ENCODE results near the gene CLK3. TPM values are rescaled to one million over a fixed set of nuclear protein-coding genes. Genes with fewer than 3 reads are reported as not detected.

The CLK3 gene
- total and polyA plus RNA-seq, 2 of the 13 experiments (the other 11 are each of a cell fraction or from before 2014, with no cell fraction given): 41.5 to 82.0 TPM

DNA sequence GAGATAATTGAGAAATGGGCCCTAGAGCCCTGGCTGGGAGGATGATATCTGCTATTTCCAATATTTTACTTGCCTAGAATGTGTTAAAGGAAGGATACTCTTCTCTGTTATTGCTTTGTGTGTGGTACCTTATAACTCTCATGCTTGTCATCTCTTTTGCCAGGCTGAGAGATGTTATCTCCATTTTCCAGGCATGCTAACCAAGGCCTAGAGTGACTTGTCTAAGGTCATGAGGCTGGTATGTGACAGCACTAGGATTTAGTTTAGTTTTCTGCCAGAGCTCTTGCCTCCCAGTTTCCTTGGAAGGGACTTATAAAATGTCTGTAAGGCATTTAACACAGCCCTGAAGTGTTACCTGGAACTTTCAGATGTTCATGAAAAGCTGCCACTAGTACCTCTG lies 1.4 kb downstream of the CLK3 start:
- peak overlapping the region; percentile 85 for H3K4me2 ChIP-seq (ENCODE audit: low read depth, low read length)
- DNase-seq (ENCODE audit: low spot score) (no peak), FAIRE-seq (no peak), ATAC-seq (no peak)
- no TSS peak for BruUV-seq (replicated peaks)
- H3K36me3 ChIP-seq (replicated peaks in 1 of 2; ENCODE audit: control insufficient read depth in 1 of 2, insufficient read depth in 2 of 2, low read length in 2 of 2): peaks cover 12 to 29% of the 10 kb centered on the region in 2 experiments
- H2AFZ ChIP-seq (ENCODE audit: low read length): no peak overlapping the region
- H4K20me1 ChIP-seq (ENCODE audit: insufficient read depth, low read length): peaks cover 56% of the 10 kb centered on the region
- H3K4me1 ChIP-seq (ENCODE audit: insufficient read depth, low read length): peaks cover 39% of the 10 kb centered on the region
- POLR2A ChIA-PET: interaction anchor here (1.6 to 6.9 kb wide), 4 partner anchors 18 to 76 kb away, joined by 3 to 52 read pairs (median 12); partner anchors contain the start of gene ARID3B
- peaks cover 50% of the 10 kb centered on the region for H3K79me2 ChIP-seq (ENCODE audit: insufficient read depth, low read length)
- in situ Hi-C loops (cut with HindIII; ENCODE audit: extremely low pct_ligation_motif_present, low pct_unique_long_range_greater_than_20kb): no loop called here
- H3K9ac ChIP-seq (ENCODE audit: insufficient read depth, low read depth, low read length): peak overlapping the region; percentile 99
- intact Hi-C loops (cut with micrococcal nuclease; ENCODE audit: unreplicated experiment): loop anchor here (5.0 kb wide), 2 partner anchors 175 to 245 kb away; no protein-coding TSS in a partner anchor
- CTCF ChIA-PET (ENCODE audit: low intra/inter-chr PET ratio, low total read pairs): interaction anchor here (1.1 kb wide), 1 partner anchor 243 kb away, joined by 3 read pairs; no protein-coding TSS in a partner anchor
- peaks cover 0 to 11% of the 10 kb centered on the region in 2 experiments; a peak in 1 of 5 replicates for H3K27me3 ChIP-seq (ENCODE audit: control insufficient read depth in 1 of 2, insufficient read depth in 2 of 2, low read length in 2 of 2)
- H3K9me3 ChIP-seq (ENCODE audit: low read length): no peaks in the 10 kb centered on the region
- peak overlapping the region; percentile 90 to 100 (median 94) for H3K4me3 ChIP-seq (replicated peaks in 1 of 3; ENCODE audit: insufficient read depth in 1 of 3, low read depth in 2 of 3, low read length in 3 of 3)
- peak overlapping the region; percentile 93 for H3K27ac ChIP-seq (ENCODE audit: extremely low read length, insufficient read depth, low read length)
- TF ChIP-seq ZSCAN22 (CRISPR knock-in tag; IDR thresholded peaks at IDR 0.05) (no peak), TGIF2 (CRISPR knock-in tag; IDR thresholded peaks at IDR 0.05) (no peak), ZHX2 (IDR thresholded peaks at IDR 0.05; ENCODE audit: low read depth) (no peak), ZHX2 (CRISPR knock-in tag; IDR thresholded peaks at IDR 0.05; ENCODE audit: borderline replicate concordance) (no peak), LCORL (IDR thresholded peaks at IDR 0.05) (no peak), LCORL (CRISPR knock-in tag; IDR thresholded peaks at IDR 0.05) (no peak), HDAC2 (CRISPR knock-in tag; IDR thresholded peaks at IDR 0.05) (no peak), ZUFSP (CRISPR knock-in tag; IDR thresholded peaks at IDR 0.05; ENCODE audit: borderline replicate concordance) (no peak), TOE1 (CRISPR knock-in tag; IDR thresholded peaks at IDR 0.05) (no peak), TBP (CRISPR knock-in tag; IDR thresholded peaks at IDR 0.05) (no peak), MEIS1 (CRISPR knock-in tag; IDR thresholded peaks at IDR 0.05; ENCODE audit: borderline replicate concordance) (no peak), ESRRA (CRISPR knock-in tag; IDR thresholded peaks at IDR 0.05; ENCODE audit: low read depth) (no peak), HNRNPUL1 (IDR thresholded peaks at IDR 0.05; ENCODE audit: low read depth, low read length) (no peak), ELF3 (CRISPR knock-in tag; IDR thresholded peaks at IDR 0.05) (no peak), ZNF282 (IDR thresholded peaks at IDR 0.05; ENCODE audit: partially characterized antibody) (no peak), ZKSCAN1 (IDR thresholded peaks at IDR 0.05; ENCODE audit: low read length) (no peak), RAD51 (IDR thresholded peaks at IDR 0.05; ENCODE audit: borderline replicate concordance) (no peak), PAX8 (CRISPR knock-in tag; IDR thresholded peaks at IDR 0.05; ENCODE audit: borderline replicate concordance) (no peak), ZNF510 (CRISPR knock-in tag; IDR thresholded peaks at IDR 0.05; ENCODE audit: low read depth) (no peak)
- TF ChIP-seq, protein P1, sequence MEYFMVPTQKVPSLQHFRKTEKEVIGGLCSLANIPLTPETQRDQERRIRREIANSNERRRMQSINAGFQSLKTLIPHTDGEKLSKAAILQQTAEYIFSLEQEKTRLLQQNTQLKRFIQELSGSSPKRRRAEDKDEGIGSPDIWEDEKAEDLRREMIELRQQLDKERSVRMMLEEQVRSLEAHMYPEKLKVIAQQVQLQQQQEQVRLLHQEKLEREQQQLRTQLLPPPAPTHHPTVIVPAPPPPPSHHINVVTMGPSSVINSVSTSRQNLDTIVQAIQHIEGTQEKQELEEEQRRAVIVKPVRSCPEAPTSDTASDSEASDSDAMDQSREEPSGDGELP (IDR thresholded peaks at IDR 0.05; ENCODE audit: borderline replicate concordance, low read depth): no peak
